ENCODE data around the gene SLC9A3. TPM values are rescaled to one million over a fixed set of nuclear protein-coding genes. Genes with fewer than 3 reads are reported as not detected.

Gene SLC9A3
- polyA plus RNA-seq, 3 donors, result 0.31 to 0.42 (median 0.36) TPM

DNA sequence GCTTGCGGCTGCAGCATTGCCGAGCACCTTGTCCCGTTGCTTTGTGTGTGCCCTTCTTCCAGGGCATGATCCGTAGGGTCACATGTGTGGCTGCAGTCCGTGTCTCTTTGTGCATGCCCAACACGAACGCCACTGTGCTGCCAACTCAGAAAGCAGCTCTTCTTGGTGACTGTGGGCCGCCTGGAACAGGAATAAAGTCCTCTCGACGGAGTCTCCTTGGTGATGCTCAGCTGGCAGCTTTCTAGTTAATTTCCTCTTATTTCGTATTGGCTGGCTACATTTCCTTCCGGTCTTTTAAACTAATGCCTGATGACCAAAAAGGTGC lies 75.5 kb downstream of the SLC9A3 start:
- Mint-ChIP-seq H3K9me3 (peaks cover 7 to 17% (median 10%) of the 10 kb centered on the region in 7 donors), H3K4me1 (peaks cover 33% of the 10 kb centered on the region), H3K4me3 (no peak overlapping the region), H3K27me3 (ENCODE audit: low read depth in 3 of 3) (peaks cover 0 to 3% (median 0%) of the 10 kb centered on the region in 3 donors), H3K27ac (peak overlapping the region; percentile 87 to 95 (median 93)), H3K36me3 (peaks cover 70 to 90% of the 10 kb centered on the region in 2 donors)
- Histone ChIP-seq H3K9ac (ENCODE audit: insufficient read depth, low read length, poor library complexity, severe bottlenecking) (no peak overlapping the region), H3K27ac (ENCODE audit: low read depth in 1 of 2, low read length in 2 of 2) (peak overlapping the region; percentile 73 to 81), H3K36me3 (replicated peaks in 1 of 2; ENCODE audit: control insufficient read depth in 1 of 2, insufficient read depth in 2 of 2, low read length in 2 of 2) (peaks cover 63 to 77% of the 10 kb centered on the region in 2 donors), H3K9me3 (replicated peaks in 1 of 2; ENCODE audit: control insufficient read depth in 1 of 2, insufficient read depth in 1 of 2, low read length in 2 of 2) (peaks cover 3 to 18% of the 10 kb centered on the region in 2 donors), H2AFZ (ENCODE audit: insufficient read depth, low read depth, low read length, poor library complexity, severe bottlenecking) (no peak overlapping the region), H4K20me1 (ENCODE audit: insufficient read depth, low read length) (peaks cover 82% of the 10 kb centered on the region), H3K79me2 (ENCODE audit: insufficient read depth, low read length) (peaks cover 29% of the 10 kb centered on the region), H3K4me3 (replicated peaks in 1 of 3; ENCODE audit: low read depth in 2 of 3, low read length in 3 of 3) (no peak overlapping the region), H3K4me2 (replicated peaks; ENCODE audit: extremely low read depth, low read length, poor library complexity, severe bottlenecking) (no peak overlapping the region), H3K4me1 (ENCODE audit: control insufficient read depth in 1 of 2, insufficient read depth in 2 of 2, low read length in 2 of 2) (peaks cover 24 to 26% of the 10 kb centered on the region in 2 donors), H3K27me3 (ENCODE audit: control insufficient read depth in 2 of 2, insufficient read depth in 2 of 2, low read length in 2 of 2) (no peaks in the 10 kb centered on the region)
- intact Hi-C loops (cut with micrococcal nuclease), result loop anchor here (5.0 to 10.0 kb wide), 5 partner anchors 96 to 456 kb away; partner anchors contain the start of genes CEP72 (in 2 of the 2) and PDCD6 (in 1 of the 2)
- TF ChIP-seq, protein P1, sequence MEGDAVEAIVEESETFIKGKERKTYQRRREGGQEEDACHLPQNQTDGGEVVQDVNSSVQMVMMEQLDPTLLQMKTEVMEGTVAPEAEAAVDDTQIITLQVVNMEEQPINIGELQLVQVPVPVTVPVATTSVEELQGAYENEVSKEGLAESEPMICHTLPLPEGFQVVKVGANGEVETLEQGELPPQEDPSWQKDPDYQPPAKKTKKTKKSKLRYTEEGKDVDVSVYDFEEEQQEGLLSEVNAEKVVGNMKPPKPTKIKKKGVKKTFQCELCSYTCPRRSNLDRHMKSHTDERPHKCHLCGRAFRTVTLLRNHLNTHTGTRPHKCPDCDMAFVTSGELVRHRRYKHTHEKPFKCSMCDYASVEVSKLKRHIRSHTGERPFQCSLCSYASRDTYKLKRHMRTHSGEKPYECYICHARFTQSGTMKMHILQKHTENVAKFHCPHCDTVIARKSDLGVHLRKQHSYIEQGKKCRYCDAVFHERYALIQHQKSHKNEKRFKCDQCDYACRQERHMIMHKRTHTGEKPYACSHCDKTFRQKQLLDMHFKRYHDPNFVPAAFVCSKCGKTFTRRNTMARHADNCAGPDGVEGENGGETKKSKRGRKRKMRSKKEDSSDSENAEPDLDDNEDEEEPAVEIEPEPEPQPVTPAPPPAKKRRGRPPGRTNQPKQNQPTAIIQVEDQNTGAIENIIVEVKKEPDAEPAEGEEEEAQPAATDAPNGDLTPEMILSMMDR (IDR thresholded peaks at IDR 0.05), result no peak
- DNase-seq, result no peak
- WGBS (ENCODE audit: insufficient coverage), result 95% methylated on average over 10 of the region's 12 CpGs

DNA sequence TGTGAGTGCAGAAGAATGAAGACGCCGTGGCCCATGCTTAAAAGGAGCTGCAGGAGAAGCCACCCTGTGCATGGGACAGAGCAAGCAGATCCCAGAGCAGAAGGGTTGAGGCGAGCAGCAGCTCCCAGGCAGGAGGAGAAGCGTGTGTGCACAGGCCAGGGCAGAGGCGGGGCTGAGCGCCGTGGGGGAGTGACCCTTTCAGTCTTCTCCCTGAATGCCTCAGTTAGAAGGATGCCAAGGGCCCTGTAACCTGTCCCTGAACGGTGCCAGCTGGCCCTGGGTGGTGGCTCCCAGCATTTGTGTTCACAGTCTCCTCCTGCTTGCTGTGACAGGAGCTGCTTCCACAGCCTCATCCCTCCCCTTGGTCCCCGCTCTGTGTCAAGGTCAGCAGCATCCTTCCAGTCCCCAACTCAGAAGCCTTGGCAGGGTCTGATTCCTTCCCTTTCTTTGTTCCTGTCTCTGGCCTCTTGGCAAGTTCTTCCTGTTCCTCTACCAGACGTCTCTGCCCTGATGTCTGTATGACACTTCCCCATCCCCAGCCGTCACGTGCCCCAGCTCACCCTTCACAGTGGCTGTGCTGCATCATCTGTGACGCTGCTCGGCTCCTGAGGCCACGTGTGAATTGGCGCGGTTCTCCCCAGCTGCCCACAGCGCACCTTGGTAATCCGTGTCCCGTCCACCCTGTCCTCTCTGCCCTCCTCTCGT lies 76.0 kb downstream of the SLC9A3 start:
- DNase-seq, result peak; percentile 83 to 95 (median 91)
- Histone ChIP-seq H4K20me1 (ENCODE audit: insufficient read depth, low read length) (peaks cover 79% of the 10 kb centered on the region), H3K4me2 (replicated peaks; ENCODE audit: extremely low read depth, low read length, poor library complexity, severe bottlenecking) (peak overlapping the region; percentile 6), H3K79me2 (ENCODE audit: insufficient read depth, low read length) (peaks cover 32% of the 10 kb centered on the region), H3K9me3 (replicated peaks in 1 of 2; ENCODE audit: control insufficient read depth in 1 of 2, insufficient read depth in 1 of 2, low read length in 2 of 2) (peaks cover 3 to 18% of the 10 kb centered on the region in 2 donors), H3K4me1 (ENCODE audit: control insufficient read depth in 1 of 2, insufficient read depth in 2 of 2, low read length in 2 of 2) (peaks cover 28 to 30% of the 10 kb centered on the region in 2 donors), H2AFZ (ENCODE audit: insufficient read depth, low read depth, low read length, poor library complexity, severe bottlenecking) (no peak overlapping the region), H3K9ac (ENCODE audit: insufficient read depth, low read length, poor library complexity, severe bottlenecking) (no peak overlapping the region), H3K36me3 (replicated peaks in 1 of 2; ENCODE audit: control insufficient read depth in 1 of 2, insufficient read depth in 2 of 2, low read length in 2 of 2) (peaks cover 58 to 71% of the 10 kb centered on the region in 2 donors), H3K4me3 (replicated peaks in 1 of 3; ENCODE audit: low read depth in 2 of 3, low read length in 3 of 3) (no peak overlapping the region), H3K27me3 (ENCODE audit: control insufficient read depth in 2 of 2, insufficient read depth in 2 of 2, low read length in 2 of 2) (no peaks in the 10 kb centered on the region), H3K27ac (ENCODE audit: low read depth in 1 of 2, low read length in 2 of 2) (peak overlapping the region; percentile 73 to 81)
- TF ChIP-seq, protein P1 (IDR thresholded peaks at IDR 0.05), result no peak
- intact Hi-C loops (cut with micrococcal nuclease), result loop anchor here (5.0 to 10.0 kb wide), 5 partner anchors 97 to 457 kb away; partner anchors contain the start of genes CEP72 (in 2 of the 2) and PDCD6 (in 1 of the 2)
- Mint-ChIP-seq H3K27me3 (ENCODE audit: low read depth in 3 of 3) (peaks cover 0 to 2% (median 0%) of the 10 kb centered on the region in 3 donors), H3K9me3 (peaks cover 7 to 17% (median 10%) of the 10 kb centered on the region in 7 donors), H3K4me1 (peaks cover 37% of the 10 kb centered on the region), H3K36me3 (peaks cover 65 to 85% of the 10 kb centered on the region in 2 donors), H3K4me3 (peak overlapping the region in 1 of 2 donors; percentile 46), H3K27ac (peak overlapping the region; percentile 87 to 95 (median 93))
- WGBS (ENCODE audit: insufficient coverage), result 53% methylated on average over 21 of the region's 21 CpGs
